ENCODE data around the gene ADGRG3. TPM values are rescaled to one million over a fixed set of nuclear protein-coding genes. Genes with fewer than 3 reads are reported as not detected.
"Not testable (repeated sequence)": the region's sequence is repeated elsewhere in the genome, so short reads cannot be mapped to it uniquely, and the experiment has no call there.

ADGRG3 gene
- total and polyA plus RNA-seq, 2 donors (not counting 1 experiment from before 2014, with no cell fraction given) = not detected

- no peak for DNase-seq
- Histone ChIP-seq H3K36me3 (replicated peaks in 1 of 2; ENCODE audit: control extremely low read depth in 1 of 2, control insufficient read depth in 1 of 2, extremely low read depth in 1 of 2, insufficient read depth in 2 of 2, low read length in 1 of 2) (no peaks in the 10 kb centered on the region), H4K20me1 (ENCODE audit: control insufficient read depth, insufficient read depth, low read length, poor library complexity, severe bottlenecking) (no peaks in the 10 kb centered on the region), H3K4me3 (ENCODE audit: control extremely low read depth in 1 of 5, extremely low read depth in 1 of 5, insufficient read depth in 1 of 5, low read depth in 2 of 5, low read length in 4 of 5) (no peak overlapping the region), H3K79me2 (ENCODE audit: control insufficient read depth, insufficient read depth, low read length) (no peaks in the 10 kb centered on the region), H3K4me2 (replicated peaks; ENCODE audit: low read depth, low read length, poor library complexity, severe bottlenecking) (no peak overlapping the region), H3K4me1 (ENCODE audit: control insufficient read depth in 2 of 2, insufficient read depth in 2 of 2, low read length in 2 of 2) (no peaks in the 10 kb centered on the region), H2AFZ (ENCODE audit: insufficient read depth, low read depth, low read length, poor library complexity, severe bottlenecking) (no peak overlapping the region), H3K9me3 (ENCODE audit: control extremely low read depth in 1 of 3, control insufficient read depth in 2 of 3, insufficient read depth in 1 of 3, low read length in 2 of 3) (no peaks in the 10 kb centered on the region), H3K27me3 (replicated peaks in 1 of 4; ENCODE audit: control extremely low read depth in 1 of 4, control insufficient read depth in 3 of 4, insufficient read depth in 4 of 4, low read length in 3 of 4) (peaks cover 0 to 4% (median 2%) of the 10 kb centered on the region in 4 experiments), H3K27ac (ENCODE audit: low read length in 2 of 2) (no peak overlapping the region), H3K9ac (ENCODE audit: low read length) (no peak overlapping the region)
- Mint-ChIP-seq H3K4me3 (no peak overlapping the region), H3K27ac (no peak overlapping the region), H3K9me3 (ENCODE audit: insufficient read depth) (no peaks in the 10 kb centered on the region), H3K4me1 (no peaks in the 10 kb centered on the region), H3K27me3 (peaks cover 18% of the 10 kb centered on the region)
- TF ChIP-seq EZH2 (IDR thresholded peaks at IDR 0.05; ENCODE audit: borderline replicate concordance, insufficient read depth, low read depth, low read length, poor library complexity, severe bottlenecking) (no peak), CTCF (IDR thresholded peaks at IDR 0.05) (no peak)
- ATAC-seq (ENCODE audit: low read depth) = no peak
- POLR2A ChIA-PET = no interaction called here
- intact Hi-C loops (cut with micrococcal nuclease) = no loop called here
- 61% methylated on average over 4 of the region's 4 CpGs for WGBS (ENCODE audit: insufficient coverage)
- CTCF ChIA-PET = no interaction called here
Observed at GRCh38 chr16:57670196-57670595, 2.1 kb downstream of the ADGRG3 start.

GRCh38 chr16:57671451-57671850, 3.3 kb downstream of the ADGRG3 start:
- H3K4me3 ChIP-seq (ENCODE audit: control extremely low read depth in 1 of 5, extremely low read depth in 1 of 5, insufficient read depth in 1 of 5, low read depth in 2 of 5, low read length in 4 of 5); ATAC-seq (ENCODE audit: low read depth); H3K27ac ChIP-seq (ENCODE audit: low read length in 2 of 2); H3K9ac ChIP-seq (ENCODE audit: low read length); H3K9me3 Mint-ChIP-seq (ENCODE audit: insufficient read depth); H3K79me2 ChIP-seq (ENCODE audit: control insufficient read depth, insufficient read depth, low read length); H3K27ac Mint-ChIP-seq; H4K20me1 ChIP-seq (ENCODE audit: control insufficient read depth, insufficient read depth, low read length, poor library complexity, severe bottlenecking); H3K9me3 ChIP-seq (ENCODE audit: control extremely low read depth in 1 of 3, control insufficient read depth in 2 of 3, insufficient read depth in 1 of 3, low read length in 2 of 3); intact Hi-C loops (cut with micrococcal nuclease); H3K27me3 ChIP-seq (replicated peaks in 1 of 4; ENCODE audit: control extremely low read depth in 1 of 4, control insufficient read depth in 3 of 4, insufficient read depth in 4 of 4, low read length in 3 of 4); H3K36me3 ChIP-seq (replicated peaks in 1 of 2; ENCODE audit: control extremely low read depth in 1 of 2, control insufficient read depth in 1 of 2, extremely low read depth in 1 of 2, insufficient read depth in 2 of 2, low read length in 1 of 2); H3K4me3 Mint-ChIP-seq; H2AFZ ChIP-seq (ENCODE audit: insufficient read depth, low read depth, low read length, poor library complexity, severe bottlenecking); H3K4me2 ChIP-seq (replicated peaks; ENCODE audit: low read depth, low read length, poor library complexity, severe bottlenecking); H3K4me1 ChIP-seq (ENCODE audit: control insufficient read depth in 2 of 2, insufficient read depth in 2 of 2, low read length in 2 of 2); DNase-seq; H3K4me1 Mint-ChIP-seq; POLR2A ChIA-PET: not testable (repeated sequence)
- CTCF ChIA-PET = interaction anchor here (0.6 kb wide), 1 partner anchor 1180 kb away, joined by 3 read pairs; no protein-coding TSS in a partner anchor
- 95% methylated on average over 4 of the region's 7 CpGs for whole genome bisulfite sequencing (ENCODE audit: insufficient coverage)
- H3K27me3 Mint-ChIP-seq = peaks cover 18% of the 10 kb centered on the region
